GM19099 (cell line): ENCODE data around the gene CRYGN.

Experiments used
- POLR2A ChIP-seq: IDR thresholded peaks from 3 replicates; pipeline ENCODE4 v1.6.1; 2011; ENCODE audit warnings: low read depth; ENCODE audit not compliant: insufficient read length; ENCODE audit errors: extremely low read depth

Gene CRYGN

DNA sequence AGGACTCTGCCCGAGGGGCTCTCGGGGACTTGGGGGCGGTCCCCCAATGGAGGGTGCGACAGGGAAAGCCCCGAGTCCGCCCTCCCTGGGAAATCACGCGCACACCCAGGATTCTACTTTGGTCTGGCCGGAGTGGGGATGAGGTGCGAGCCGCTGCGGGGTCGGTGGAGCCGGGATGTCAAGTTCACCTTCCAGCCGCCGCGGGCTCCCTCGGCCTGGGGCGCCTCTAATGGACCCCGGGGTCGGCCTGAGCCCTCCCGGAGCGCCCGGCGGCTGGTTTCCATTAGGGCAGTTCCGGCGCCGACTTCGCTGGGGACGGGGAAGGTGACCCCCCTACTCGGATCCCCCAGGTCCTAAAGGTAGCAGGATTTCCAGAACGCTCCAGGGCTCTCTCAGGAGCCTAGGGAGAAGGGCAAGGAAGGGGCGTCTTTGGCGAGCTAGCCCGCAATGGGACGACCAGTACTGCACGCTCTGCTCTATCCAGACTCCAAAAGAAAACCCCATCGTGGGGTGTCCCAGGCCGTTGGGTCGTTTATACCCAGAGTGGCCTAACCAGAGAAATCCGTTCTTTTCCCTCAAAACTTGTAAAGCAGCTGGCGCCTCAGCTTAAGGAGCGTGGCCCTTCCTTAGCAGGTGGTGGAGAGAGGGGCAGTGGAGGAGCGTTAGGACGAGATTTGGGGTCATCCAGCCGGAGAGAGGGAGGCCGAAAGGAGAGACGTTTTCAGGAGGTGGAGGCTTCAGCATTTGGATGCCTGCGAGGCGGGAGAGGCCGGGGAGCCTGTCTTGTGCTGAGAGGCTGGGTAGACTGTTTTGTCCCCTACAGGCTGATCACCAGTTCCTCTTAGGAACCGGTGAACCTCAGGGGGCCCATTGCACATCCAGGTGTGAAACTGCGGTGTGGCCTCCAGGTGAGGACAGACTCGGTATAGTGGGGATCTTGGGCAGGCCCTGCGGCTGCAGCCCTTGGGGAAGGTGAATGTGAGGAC lies 29.2 kb downstream of the CRYGN start:
- no peak for TF ChIP-seq POLR2A

DNA sequence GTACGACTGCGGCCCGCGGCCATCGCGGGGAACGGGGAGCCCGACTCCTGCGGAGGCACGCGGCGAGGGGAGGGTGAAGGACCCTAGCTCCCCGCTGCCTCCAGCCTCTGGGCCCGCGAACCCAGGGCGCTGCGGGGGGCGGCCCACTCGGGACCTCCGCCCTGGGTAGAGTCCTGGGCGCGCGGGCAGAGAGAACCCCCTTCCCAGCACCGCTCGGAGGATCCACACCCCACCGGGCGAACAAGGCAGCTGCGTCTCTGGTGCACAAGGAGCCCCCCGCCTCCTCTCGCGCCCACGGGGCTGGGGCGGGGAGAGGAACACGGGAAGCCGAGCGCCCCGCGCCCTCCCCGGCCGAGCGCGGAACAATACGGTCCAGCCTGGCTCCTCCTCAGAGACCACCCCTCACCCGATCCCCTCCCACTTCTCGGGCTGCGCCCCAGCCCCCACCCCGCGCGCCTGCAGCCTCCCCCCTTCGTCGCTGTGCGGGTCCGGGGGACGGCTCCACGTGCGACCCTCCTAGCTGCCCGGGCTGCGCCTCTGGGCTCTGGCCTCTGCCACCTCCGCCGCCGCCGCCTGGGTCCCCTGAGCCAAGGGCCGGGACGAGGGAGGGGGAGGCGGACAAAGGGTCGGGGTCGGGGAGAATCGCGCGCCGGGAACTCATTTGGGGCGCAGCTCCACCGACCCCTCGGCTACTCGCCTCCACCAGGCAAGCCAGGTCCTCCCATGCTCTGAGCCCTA lies 30.1 kb downstream of the CRYGN start, which contains the start of gene WDR86:
TSS of gene WDR86 (minus strand) at position 372 of the 738 bp plus-strand sequence. CDS start 449 bp downstream, outside the sequence.
- TF ChIP-seq POLR2A: no peak

DNA sequence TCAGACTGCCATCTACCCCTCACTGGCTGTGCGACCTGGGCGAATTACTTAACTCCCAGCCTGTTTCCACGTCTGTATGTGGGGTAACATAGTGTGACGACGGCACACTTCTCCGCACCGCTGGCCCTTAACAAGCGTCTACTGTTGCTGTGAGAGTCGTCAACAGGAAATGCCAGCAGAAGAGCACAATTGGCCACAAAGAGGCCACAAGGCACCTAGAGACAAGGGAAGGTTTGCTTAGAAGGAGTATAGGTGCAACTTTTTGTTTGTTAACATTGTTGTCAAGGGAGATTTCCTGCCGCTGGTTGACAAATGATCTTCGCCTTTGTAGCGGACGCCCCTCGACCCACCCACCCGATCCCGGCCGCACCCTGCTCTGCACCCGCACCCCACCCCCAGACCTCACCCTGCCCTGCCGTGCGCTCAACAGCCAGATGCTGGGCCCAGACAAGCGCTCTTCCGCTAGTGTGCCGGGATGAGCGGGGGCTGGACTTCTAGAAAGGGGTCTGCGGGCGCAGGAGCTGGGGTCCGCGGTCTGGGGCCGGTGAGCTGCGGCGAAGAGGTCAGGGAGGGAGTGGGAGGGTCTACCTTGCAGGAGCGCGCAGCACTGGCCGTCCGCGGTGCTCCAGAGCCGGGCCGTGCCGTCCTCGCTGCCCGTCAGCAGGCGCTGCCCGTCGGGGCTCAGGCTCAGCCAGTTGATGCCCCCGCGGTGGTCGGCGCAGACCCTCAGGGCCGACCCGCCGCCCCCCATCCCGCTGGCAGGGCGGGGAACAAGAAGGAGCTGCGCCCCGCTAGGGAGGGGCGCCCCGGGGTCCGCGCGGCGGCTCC lies 30.9 kb downstream of the CRYGN start:
- no peak for TF ChIP-seq POLR2A

DNA sequence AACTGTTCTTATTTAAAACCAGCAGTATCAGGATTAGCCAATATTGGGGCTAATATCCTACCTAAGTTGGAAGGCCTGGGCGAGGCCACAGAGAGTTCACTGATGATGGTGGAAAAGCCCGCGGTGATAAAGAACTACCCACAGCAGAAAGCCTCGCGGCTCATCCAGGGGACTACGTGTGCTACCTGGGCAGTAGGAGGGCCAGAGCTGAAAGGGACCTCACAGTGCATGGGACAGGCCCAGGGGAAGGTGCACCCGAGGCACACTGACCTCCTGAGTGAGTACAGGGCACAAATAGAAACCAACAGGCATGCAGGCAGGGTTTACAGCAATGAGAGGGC lies 31.5 kb downstream of the CRYGN start:
- TF ChIP-seq POLR2A: no peak

DNA sequence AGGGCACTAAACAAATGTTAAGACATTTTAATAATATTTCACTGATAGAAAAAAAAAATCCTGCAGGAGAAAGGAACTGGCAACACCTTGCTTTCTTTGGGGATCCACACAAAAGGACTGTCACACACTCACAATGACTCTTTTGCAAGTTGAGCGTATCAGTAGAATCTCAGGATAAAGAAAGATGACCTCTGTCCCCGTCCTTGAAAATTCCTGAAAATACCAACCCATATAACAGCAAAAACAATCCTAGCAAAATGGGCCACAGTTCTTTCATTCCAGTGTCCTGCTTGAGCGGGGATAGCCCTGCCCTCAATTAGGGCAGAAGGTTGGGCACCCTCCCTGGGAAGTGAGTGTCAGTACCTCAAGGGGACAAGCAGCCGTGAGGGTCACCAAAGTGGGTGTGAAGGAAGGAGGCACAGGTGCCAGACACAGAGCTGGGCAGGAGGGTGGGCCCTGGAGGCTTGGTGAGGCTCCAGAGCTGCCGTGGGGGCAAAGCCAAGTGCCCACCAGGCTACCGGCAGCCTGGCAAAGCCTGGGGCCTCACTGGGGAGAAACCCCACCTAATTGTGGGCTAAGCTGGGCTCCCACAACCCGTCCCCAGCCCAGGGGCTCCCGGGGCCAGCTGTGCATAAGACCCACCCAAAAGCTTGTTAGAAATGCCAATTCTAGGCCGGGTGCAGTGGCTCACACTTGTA lies 32.9 kb downstream of the CRYGN start:
- TF ChIP-seq POLR2A: no peak

DNA sequence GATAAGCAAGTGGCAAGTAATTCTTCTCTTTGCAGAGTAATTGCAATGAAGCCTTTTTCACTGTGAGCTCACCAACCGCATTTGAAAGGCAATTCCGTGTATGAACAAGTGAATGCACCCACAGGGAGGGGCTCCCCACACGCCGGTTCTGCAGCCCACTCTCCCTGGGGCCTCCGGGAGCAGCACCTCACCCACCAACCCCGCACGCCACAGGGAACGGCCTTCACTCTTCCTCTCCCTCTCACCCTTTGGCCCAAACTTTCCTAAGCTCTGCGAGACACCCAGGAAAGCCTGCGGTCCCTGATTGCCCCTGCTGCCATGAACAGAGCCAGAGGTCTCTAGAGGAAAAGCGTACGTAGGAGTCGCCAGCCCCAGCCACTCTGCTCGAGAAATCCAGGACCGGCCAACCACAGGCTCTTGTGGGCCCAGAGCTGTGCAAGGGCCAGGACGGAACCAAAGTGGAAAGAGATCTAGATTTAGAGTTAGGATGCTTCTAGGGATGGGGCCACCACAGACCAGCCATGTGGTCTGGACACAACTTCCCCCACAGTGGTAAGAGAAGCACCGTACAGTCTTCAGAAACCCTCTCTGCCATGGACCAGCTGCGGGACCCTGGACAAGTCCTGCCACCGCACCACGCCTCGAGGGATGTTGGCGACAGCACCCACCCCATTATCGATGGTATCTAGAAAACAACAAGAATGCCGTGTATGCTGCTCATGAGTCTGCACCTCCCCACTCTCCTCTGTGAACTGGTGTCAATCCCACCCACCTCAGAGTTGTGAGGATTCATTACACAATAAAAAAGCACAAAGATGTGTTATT lies 33.7 kb downstream of the CRYGN start:
- TF ChIP-seq POLR2A: no peak

DNA sequence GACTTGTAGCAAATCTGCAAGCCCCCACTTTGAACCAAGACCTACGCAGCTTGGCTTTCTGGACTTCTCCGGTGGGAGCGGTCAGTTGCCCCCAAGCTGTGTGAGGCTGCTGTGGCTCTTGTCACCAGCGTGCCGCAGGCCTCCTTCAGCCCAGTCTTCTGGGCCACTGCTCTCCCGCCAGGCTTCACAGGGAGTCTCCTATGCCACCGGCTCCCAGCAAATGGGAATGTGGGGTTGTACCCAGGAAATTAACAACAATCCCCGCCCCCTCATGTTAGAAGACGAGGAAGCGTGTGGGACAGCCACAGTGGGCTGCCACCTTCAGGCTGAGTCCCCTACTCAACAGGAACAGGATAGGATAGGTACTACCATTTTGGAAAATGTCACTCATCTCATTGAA lies 34.4 kb downstream of the CRYGN start:
- no peak for TF ChIP-seq POLR2A

DNA sequence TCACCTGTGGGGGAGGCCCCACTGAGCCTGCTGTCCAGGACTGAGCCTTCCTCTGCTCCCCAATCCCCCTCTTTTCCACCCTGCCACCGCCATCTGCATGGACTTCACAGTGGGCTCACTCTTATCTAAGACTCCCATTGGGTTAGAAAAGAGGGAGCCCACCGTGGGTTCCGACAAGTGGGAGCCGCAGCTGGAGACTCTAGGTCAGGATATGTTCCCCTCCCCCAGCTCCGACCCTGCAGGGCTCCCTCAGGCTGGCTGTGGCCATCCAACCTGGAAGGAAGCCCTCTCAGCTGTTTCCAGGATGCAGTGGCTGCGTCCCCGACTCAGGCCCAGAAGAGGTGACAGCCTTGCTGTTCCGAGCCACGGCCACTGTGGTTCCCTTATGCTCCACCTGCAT lies 34.9 kb downstream of the CRYGN start:
- no peak for TF ChIP-seq POLR2A

DNA sequence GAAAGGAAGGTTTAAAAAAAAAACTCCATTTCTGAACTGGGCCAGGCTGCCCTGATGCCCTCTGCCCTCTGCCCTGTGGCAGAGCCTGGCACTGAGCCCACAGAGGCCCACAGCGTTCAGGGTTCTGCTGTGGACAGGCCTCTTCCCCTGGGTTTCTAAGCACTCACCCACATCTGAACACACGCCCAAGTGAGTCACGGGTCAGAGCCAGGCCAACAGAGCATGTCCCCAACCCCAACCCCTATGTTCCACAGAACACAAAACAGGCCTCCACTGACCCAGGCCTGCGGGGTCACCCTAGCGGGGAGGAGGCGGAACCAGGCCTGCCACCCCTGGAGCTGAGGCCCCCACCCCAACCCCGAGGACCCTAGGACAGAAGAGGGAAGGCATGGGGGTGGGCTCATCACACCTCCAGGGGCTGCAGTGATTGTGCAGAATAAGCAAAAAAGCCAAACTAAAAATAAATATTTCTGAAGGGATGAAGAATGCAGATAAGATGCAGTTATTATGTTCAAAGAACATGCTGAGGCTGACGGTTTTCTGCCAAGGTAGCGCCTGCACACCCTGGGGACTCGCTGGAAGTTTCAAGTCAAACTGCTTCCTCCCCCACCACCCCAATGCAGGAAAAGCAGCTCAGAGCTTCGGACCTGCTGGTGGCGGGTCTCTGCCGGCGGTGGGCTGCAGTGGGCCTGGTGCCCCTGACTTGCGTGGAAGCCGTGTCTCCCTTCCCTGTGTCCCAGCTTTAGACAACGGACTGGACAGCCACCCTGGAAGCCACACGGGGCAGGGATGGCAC lies 35.5 kb downstream of the CRYGN start:
- TF ChIP-seq POLR2A: no peak

DNA sequence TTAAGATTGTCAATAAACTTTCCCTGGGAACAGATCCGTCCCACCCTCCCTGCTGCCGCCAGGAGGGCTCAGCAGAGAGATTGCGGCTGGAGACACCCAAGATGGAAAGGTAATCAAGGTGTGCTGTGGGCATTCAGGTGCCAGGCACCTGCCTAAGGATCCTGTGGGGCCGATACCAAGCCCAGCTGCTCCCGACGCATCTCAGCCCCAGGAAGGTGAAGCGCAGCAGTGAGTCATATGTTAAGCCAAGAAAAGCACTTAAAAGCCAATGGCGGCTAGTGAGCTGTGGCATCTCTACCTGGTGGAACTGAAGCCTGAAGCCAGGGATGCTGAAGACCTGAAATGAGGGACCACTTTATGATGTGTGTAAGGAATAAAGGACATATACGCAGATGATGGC lies 36.2 kb downstream of the CRYGN start:
- TF ChIP-seq POLR2A: no peak

DNA sequence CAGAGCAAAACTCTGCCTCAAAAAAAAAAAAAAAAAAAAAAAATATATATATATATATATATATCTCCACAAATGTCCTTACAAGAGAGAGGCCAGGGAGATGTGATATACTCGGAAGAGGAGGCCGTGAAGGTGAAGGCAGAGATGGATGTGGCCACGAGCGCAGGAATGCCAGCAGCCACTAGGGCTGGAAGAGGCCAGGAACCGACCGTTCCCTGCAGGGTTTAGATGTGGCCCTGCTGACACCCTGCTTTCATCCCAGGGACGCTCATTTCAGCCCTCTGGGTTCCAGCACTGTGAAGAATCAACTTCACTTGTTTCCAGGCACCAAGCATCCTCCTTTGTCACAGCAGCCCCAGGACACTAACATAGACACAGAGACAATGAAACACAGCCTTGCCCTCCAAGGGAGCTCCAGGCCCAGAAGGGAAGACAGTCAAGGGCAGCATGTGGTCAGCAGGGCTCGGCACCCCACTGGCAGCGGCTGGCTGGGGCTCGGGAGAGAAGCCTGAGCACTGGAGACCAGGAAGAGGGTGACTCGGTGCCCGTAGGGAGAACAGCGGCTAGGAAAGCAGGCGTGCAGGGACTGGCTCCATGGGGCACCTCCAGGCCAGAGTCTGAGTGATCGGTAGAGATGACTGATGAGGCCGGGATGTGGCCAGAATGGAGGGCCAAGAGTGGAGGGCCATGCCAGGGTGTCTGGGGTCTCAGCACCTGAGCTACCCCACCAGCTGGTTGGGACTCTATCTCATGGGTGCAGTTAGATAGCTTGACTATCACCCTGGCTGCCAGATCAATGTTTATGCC lies 37.7 kb downstream of the CRYGN start:
- no peak for TF ChIP-seq POLR2A
